ENCODE results near the gene PDE3A.

Gene PDE3A

DNA sequence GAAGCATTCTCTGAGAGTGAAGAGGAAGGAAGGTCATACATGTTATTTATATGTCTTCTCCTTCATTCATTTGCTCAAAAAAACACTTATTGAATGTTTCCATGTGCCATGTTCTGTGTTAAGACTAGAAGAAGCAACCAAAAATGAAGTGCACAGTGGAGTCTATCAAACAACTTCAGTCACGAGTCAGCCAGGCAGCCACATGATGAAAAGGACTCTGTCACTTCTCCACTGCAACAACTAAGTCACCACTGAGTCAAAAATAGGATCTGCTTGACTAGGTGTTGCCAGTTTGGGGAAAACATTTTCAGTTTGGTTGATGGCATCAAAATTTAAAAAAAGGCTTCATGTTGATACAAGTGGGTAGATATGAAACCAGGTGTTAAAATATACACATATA lies 142.5 kb downstream of the PDE3A start:
- Histone ChIP-seq H3K36me3 (ENCODE audit: control insufficient read depth, insufficient read depth, low read length) (no peaks in the 10 kb centered on the region), H3K4me3 (ENCODE audit: low read depth, low read length) (no peak overlapping the region), H3K27me3 (ENCODE audit: control insufficient read depth, insufficient read depth, low read length) (no peaks in the 10 kb centered on the region), H3K9ac (ENCODE audit: low read length) (no peak overlapping the region), H3K4me1 (ENCODE audit: control insufficient read depth, insufficient read depth, low read length) (no peaks in the 10 kb centered on the region), H3K27ac (ENCODE audit: low read depth, low read length) (no peak overlapping the region), H3K9me3 (ENCODE audit: control insufficient read depth, insufficient read depth, low read depth, low read length) (no peaks in the 10 kb centered on the region)

DNA sequence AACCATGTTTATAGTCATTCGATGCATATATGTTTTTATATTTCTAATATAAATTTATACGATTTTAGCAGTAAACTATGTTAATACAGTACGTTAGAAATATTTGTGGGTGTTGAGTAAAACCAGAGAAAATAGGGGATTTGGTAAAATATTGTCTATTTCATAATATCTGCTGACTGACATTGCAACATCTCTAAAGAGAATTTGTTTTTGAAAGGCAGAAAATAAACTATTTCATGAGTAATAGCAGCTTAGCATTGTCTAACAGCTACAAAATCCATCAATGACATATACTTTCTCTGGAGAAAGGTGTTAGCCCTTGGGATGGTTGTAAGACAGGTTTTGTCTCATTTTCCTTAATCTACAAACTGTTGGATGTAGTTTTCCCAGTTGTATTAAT lies 144.9 kb downstream of the PDE3A start:
- H3K27me3 ChIP-seq (ENCODE audit: control insufficient read depth, insufficient read depth, low read length): no peaks in the 10 kb centered on the region
- H3K4me1 ChIP-seq (ENCODE audit: control insufficient read depth, insufficient read depth, low read length): no peaks in the 10 kb centered on the region
- H3K4me3 ChIP-seq (ENCODE audit: low read depth, low read length): no peak overlapping the region
- no peaks in the 10 kb centered on the region for H3K9me3 ChIP-seq (ENCODE audit: control insufficient read depth, insufficient read depth, low read depth, low read length)
- H3K27ac ChIP-seq (ENCODE audit: low read depth, low read length): no peak overlapping the region
- H3K36me3 ChIP-seq (ENCODE audit: control insufficient read depth, insufficient read depth, low read length): no peaks in the 10 kb centered on the region
- no peak overlapping the region for H3K9ac ChIP-seq (ENCODE audit: low read length)

- no peaks in the 10 kb centered on the region for H3K9me3 ChIP-seq (ENCODE audit: control insufficient read depth, insufficient read depth, low read depth, low read length)
- H3K36me3 ChIP-seq (ENCODE audit: control insufficient read depth, insufficient read depth, low read length): no peaks in the 10 kb centered on the region
- no peaks in the 10 kb centered on the region; the same call in 1 of the 2 replicates for H3K4me1 ChIP-seq (ENCODE audit: control insufficient read depth, insufficient read depth, low read length)
- H3K27me3 ChIP-seq (ENCODE audit: control insufficient read depth, insufficient read depth, low read length): no peaks in the 10 kb centered on the region
- no peak overlapping the region for H3K4me3 ChIP-seq (ENCODE audit: low read depth, low read length)
- no peak overlapping the region for H3K9ac ChIP-seq (ENCODE audit: low read length)
- H3K27ac ChIP-seq (ENCODE audit: low read depth, low read length): no peak overlapping the region
Measured at GRCh38 chr12:20514598-20514997, 146.3 kb downstream of the PDE3A start.

GRCh38 chr12:20520532-20520931 lies 152.2 kb downstream of the PDE3A start:
- Histone ChIP-seq H3K36me3 (ENCODE audit: control insufficient read depth, insufficient read depth, low read length) (no peaks in the 10 kb centered on the region), H3K4me3 (ENCODE audit: low read depth, low read length) (no peak overlapping the region), H3K9ac (ENCODE audit: low read length) (no peak overlapping the region), H3K27ac (ENCODE audit: low read depth, low read length) (no peak overlapping the region), H3K4me1 (ENCODE audit: control insufficient read depth, insufficient read depth, low read length) (peaks cover 13% of the 10 kb centered on the region; the same call in 1 of the 2 replicates), H3K9me3 (ENCODE audit: control insufficient read depth, insufficient read depth, low read depth, low read length) (peaks cover 6% of the 10 kb centered on the region; the same call in 1 of the 2 replicates), H3K27me3 (ENCODE audit: control insufficient read depth, insufficient read depth, low read length) (no peaks in the 10 kb centered on the region)

- peaks cover 13% of the 10 kb centered on the region; the same call in 1 of the 2 replicates for H3K4me1 ChIP-seq (ENCODE audit: control insufficient read depth, insufficient read depth, low read length)
- peaks cover 6% of the 10 kb centered on the region; the same call in 1 of the 2 replicates for H3K9me3 ChIP-seq (ENCODE audit: control insufficient read depth, insufficient read depth, low read depth, low read length)
- no peaks in the 10 kb centered on the region for H3K27me3 ChIP-seq (ENCODE audit: control insufficient read depth, insufficient read depth, low read length)
- H3K27ac ChIP-seq (ENCODE audit: low read depth, low read length): peak overlapping the region; percentile 87
- H3K36me3 ChIP-seq (ENCODE audit: control insufficient read depth, insufficient read depth, low read length): no peaks in the 10 kb centered on the region
- H3K4me3 ChIP-seq (ENCODE audit: low read depth, low read length): no peak overlapping the region
- H3K9ac ChIP-seq (ENCODE audit: low read length): no peak overlapping the region
Measured at GRCh38 chr12:20523658-20524057, 155.3 kb downstream of the PDE3A start.

GRCh38 chr12:20524113-20524512 lies 155.8 kb downstream of the PDE3A start:
- H3K27ac ChIP-seq (ENCODE audit: low read depth, low read length): peak overlapping the region; percentile 87

DNA sequence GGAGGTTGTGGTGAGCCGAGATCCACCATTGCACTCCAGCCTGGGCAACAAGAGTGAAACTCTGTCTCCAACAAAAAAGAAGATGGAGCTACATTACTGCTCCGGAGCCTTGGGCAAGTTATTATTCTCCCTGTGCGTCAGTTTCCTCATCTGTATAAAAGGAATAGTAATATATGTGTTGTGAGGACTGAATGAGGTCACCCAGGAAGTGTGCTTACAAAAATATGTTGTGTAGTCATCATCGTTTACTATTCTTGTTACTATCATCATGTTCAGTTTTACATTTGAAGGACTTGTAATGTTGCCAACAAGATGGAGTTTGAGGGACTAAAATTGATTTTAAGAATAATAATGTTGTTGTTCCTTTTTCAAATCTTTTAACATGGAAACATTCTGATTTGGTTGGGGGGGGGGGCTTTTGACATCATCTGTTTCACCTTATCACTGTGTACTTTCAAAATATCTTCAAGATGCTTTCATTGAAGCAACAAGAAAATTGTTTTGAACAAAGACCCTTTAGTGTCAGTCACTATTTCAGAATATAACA lies 156.8 kb downstream of the PDE3A start:
- Histone ChIP-seq H3K9ac (ENCODE audit: low read length) (no peak overlapping the region), H3K4me3 (ENCODE audit: low read depth, low read length) (no peak overlapping the region), H3K36me3 (ENCODE audit: control insufficient read depth, insufficient read depth, low read length) (no peaks in the 10 kb centered on the region), H3K9me3 (ENCODE audit: control insufficient read depth, insufficient read depth, low read depth, low read length) (peaks cover 6% of the 10 kb centered on the region; the same call in 1 of the 2 replicates), H3K27me3 (ENCODE audit: control insufficient read depth, insufficient read depth, low read length) (no peaks in the 10 kb centered on the region), H3K4me1 (ENCODE audit: control insufficient read depth, insufficient read depth, low read length) (peaks cover 9% of the 10 kb centered on the region; the same call in 1 of the 2 replicates), H3K27ac (ENCODE audit: low read depth, low read length) (no peak overlapping the region)

More at GRCh38 chr12:20524113-20524512, 155.8 kb downstream of the PDE3A start:
- H3K27me3 ChIP-seq (ENCODE audit: control insufficient read depth, insufficient read depth, low read length): no peaks in the 10 kb centered on the region
- no peak overlapping the region for H3K4me3 ChIP-seq (ENCODE audit: low read depth, low read length)
- H3K4me1 ChIP-seq (ENCODE audit: control insufficient read depth, insufficient read depth, low read length): peaks cover 13% of the 10 kb centered on the region; the same call in 1 of the 2 replicates
- H3K9ac ChIP-seq (ENCODE audit: low read length): no peak overlapping the region
- peaks cover 6% of the 10 kb centered on the region; the same call in 1 of the 2 replicates for H3K9me3 ChIP-seq (ENCODE audit: control insufficient read depth, insufficient read depth, low read depth, low read length)
- no peaks in the 10 kb centered on the region for H3K36me3 ChIP-seq (ENCODE audit: control insufficient read depth, insufficient read depth, low read length)

- Histone ChIP-seq H3K9ac (ENCODE audit: low read length) (no peak overlapping the region), H3K4me3 (ENCODE audit: low read depth, low read length) (no peak overlapping the region), H3K36me3 (ENCODE audit: control insufficient read depth, insufficient read depth, low read length) (no peaks in the 10 kb centered on the region), H3K27me3 (ENCODE audit: control insufficient read depth, insufficient read depth, low read length) (no peaks in the 10 kb centered on the region), H3K27ac (ENCODE audit: low read depth, low read length) (no peak overlapping the region), H3K4me1 (ENCODE audit: control insufficient read depth, insufficient read depth, low read length) (peaks cover 9% of the 10 kb centered on the region; the same call in 1 of the 2 replicates), H3K9me3 (ENCODE audit: control insufficient read depth, insufficient read depth, low read depth, low read length) (no peaks in the 10 kb centered on the region)
Measured at GRCh38 chr12:20527417-20528163, 159.3 kb downstream of the PDE3A start.

GRCh38 chr12:20528208-20528607 lies 159.9 kb downstream of the PDE3A start:
- Histone ChIP-seq H3K9ac (ENCODE audit: low read length) (no peak overlapping the region), H3K4me3 (ENCODE audit: low read depth, low read length) (no peak overlapping the region), H3K9me3 (ENCODE audit: control insufficient read depth, insufficient read depth, low read depth, low read length) (no peaks in the 10 kb centered on the region), H3K4me1 (ENCODE audit: control insufficient read depth, insufficient read depth, low read length) (peaks cover 8% of the 10 kb centered on the region; the same call in 1 of the 2 replicates), H3K27me3 (ENCODE audit: control insufficient read depth, insufficient read depth, low read length) (no peaks in the 10 kb centered on the region), H3K36me3 (ENCODE audit: control insufficient read depth, insufficient read depth, low read length) (no peaks in the 10 kb centered on the region), H3K27ac (ENCODE audit: low read depth, low read length) (no peak overlapping the region)

DNA sequence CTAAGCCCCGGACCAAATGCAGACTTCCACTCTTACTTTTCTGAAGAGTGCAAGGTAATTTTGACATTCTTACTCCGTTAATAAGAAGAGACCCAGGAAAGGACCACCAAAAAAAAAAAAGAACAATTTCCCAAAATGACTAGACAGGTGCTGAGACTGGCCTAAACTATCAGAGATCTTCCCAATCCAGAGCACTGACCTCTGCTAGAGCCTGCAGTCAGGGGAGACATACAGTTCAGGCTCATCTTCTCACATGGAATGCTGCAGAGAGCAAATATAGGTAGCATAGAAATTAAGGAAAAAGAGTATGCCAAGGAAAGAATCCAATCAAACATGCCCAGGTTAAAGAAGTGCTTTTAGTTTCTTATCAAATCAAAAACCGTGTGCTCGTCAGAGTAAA lies 177.9 kb downstream of the PDE3A start:
- Histone ChIP-seq H3K4me3 (ENCODE audit: low read depth, low read length) (no peak overlapping the region), H3K9ac (ENCODE audit: low read length) (no peak overlapping the region), H3K27ac (ENCODE audit: low read depth, low read length) (no peak overlapping the region), H3K36me3 (ENCODE audit: control insufficient read depth, insufficient read depth, low read length) (no peaks in the 10 kb centered on the region), H3K27me3 (ENCODE audit: control insufficient read depth, insufficient read depth, low read length) (no peaks in the 10 kb centered on the region), H3K4me1 (ENCODE audit: control insufficient read depth, insufficient read depth, low read length) (no peaks in the 10 kb centered on the region), H3K9me3 (ENCODE audit: control insufficient read depth, insufficient read depth, low read depth, low read length) (no peaks in the 10 kb centered on the region)

- no peaks in the 10 kb centered on the region for H3K27me3 ChIP-seq (ENCODE audit: control insufficient read depth, insufficient read depth, low read length)
- H3K9me3 ChIP-seq (ENCODE audit: control insufficient read depth, insufficient read depth, low read depth, low read length): no peaks in the 10 kb centered on the region
- H3K9ac ChIP-seq (ENCODE audit: low read length): no peak overlapping the region
- H3K27ac ChIP-seq (ENCODE audit: low read depth, low read length): no peak overlapping the region
- no peaks in the 10 kb centered on the region for H3K36me3 ChIP-seq (ENCODE audit: control insufficient read depth, insufficient read depth, low read length)
- no peak overlapping the region for H3K4me3 ChIP-seq (ENCODE audit: low read depth, low read length)
- H3K4me1 ChIP-seq (ENCODE audit: control insufficient read depth, insufficient read depth, low read length): no peaks in the 10 kb centered on the region
Measured at GRCh38 chr12:20547816-20548575, 179.7 kb downstream of the PDE3A start.
